ENCODE data around the gene NRP1. TPM values are rescaled to one million over a fixed set of nuclear protein-coding genes. Genes with fewer than 3 reads are reported as not detected.

Gene NRP1
- total and polyA plus RNA-seq, 9 donors, result 39.6 to 134 (median 67.2) TPM

DNA sequence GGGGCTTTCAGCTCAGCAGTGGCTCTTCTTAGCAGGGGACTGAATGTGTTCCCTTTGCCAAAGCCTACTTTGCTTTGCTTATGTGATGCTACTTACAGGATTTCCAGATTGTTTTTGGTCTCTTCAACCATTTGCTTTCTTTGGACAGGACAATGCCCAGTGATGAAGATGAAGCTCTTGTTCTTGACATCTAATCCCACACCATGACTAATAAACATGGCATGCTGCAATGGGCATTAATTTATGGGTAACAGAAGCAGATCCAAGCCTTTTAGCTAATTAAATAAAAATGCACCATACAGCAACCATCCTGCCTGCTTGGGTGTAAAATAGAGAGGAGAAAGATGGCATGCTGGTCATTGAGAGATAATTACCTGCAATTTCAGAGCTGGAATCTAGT lies 200.9 kb downstream of the NRP1 start:
- Histone ChIP-seq H3K27me3 (no peaks in the 10 kb centered on the region), H3K4me3 (no peak overlapping the region), H3K4me1 (ENCODE audit: insufficient read depth) (peaks cover 3% of the 10 kb centered on the region), H3K36me3 (no peaks in the 10 kb centered on the region), H3K27ac (no peak overlapping the region), H3K9me3 (no peaks in the 10 kb centered on the region)
- no peak for TF ChIP-seq EP300 (IDR thresholded peaks at IDR 0.05)
- no peak for TF ChIP-seq POLR2A (IDR thresholded peaks at IDR 0.05)
- no peak for TF ChIP-seq CTCF (IDR thresholded peaks at IDR 0.05)
- intact Hi-C loops (cut with DNase I), result no loop called here
- no peak for DNase-seq

DNA sequence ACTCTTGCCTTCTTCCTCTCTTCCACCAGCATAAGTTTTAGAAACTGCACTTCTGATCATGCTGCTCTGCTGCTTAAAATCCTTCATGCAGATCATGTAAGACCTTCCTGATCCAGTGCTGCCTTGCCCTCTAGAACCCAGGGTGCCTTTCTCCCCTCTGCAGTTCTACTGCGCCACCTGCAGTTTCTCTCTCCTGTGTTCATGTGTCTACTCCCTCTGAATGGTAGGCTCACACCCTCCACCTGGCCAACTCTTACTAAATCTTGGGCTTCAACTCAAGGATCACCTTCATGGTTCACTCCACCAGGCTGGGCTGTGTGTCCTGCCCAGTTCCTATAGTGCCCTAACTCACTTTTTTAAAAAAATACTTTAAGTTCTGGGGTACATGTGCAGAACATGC lies 201.8 kb downstream of the NRP1 start:
- Histone ChIP-seq H3K9me3 (no peaks in the 10 kb centered on the region), H3K27me3 (no peaks in the 10 kb centered on the region), H3K4me1 (ENCODE audit: insufficient read depth) (peaks cover 3% of the 10 kb centered on the region), H3K36me3 (no peaks in the 10 kb centered on the region), H3K4me3 (no peak overlapping the region), H3K27ac (no peak overlapping the region)
- no peak for DNase-seq
- no peak for TF ChIP-seq EP300 (IDR thresholded peaks at IDR 0.05)
- TF ChIP-seq CTCF (IDR thresholded peaks at IDR 0.05), result no peak
- 96 to 97% (median 96%) methylated on average over 1 of the region's 1 CpG for WGBS, 3 donors
- intact Hi-C loops (cut with DNase I), result no loop called here

GRCh38 chr10:33129996-33130386 lies 204.5 kb downstream of the NRP1 start:
- Histone ChIP-seq H3K27me3 (no peaks in the 10 kb centered on the region), H3K4me1 (ENCODE audit: insufficient read depth) (peaks cover 11% of the 10 kb centered on the region), H3K9me3 (no peaks in the 10 kb centered on the region), H3K4me3 (no peak overlapping the region), H3K27ac (no peak overlapping the region), H3K36me3 (no peaks in the 10 kb centered on the region)
- WGBS, 3 donors, result 85 to 94% (median 92%) methylated on average over 5 of the region's 5 CpGs
- DNase-seq, result no peak
- intact Hi-C loops (cut with DNase I), result no loop called here
- TF ChIP-seq POLR2A (IDR thresholded peaks at IDR 0.05), result no peak

GRCh38 chr10:33129141-33129995 lies 205.1 kb downstream of the NRP1 start:
- 52 to 68% (median 54%) methylated on average over 10 of the region's 10 CpGs for WGBS, 3 donors
- TF ChIP-seq POLR2A (IDR thresholded peaks at IDR 0.05) (no peak), CTCF (IDR thresholded peaks at IDR 0.05) (no peak), EP300 (IDR thresholded peaks at IDR 0.05) (no peak)
- H3K27ac ChIP-seq, result no peak overlapping the region

DNA sequence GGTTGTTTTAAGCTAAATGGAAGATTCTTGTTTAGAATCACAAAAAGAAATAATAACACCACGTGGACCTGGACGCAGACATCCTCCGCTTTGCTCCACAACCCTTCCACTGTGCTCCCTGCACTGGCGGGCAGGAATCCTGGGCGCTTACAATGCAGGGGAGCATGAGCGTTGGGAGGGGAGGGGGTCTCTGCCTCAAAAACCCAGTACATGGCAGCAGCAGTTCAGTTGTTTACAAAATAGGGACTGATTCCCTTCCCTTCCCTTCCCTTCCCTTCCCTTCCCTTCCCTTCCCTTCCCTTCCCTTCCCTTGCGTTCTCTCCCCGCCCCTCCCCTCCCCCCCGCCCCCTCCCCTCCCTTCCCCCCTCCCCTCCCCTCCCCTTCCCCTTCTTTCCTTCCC lies 206.8 kb downstream of the NRP1 start:
- WGBS, 3 donors, result 42 to 81% (median 70%) methylated on average over 8 to 9 of the region's 9 CpGs
- DNase-seq, result no peak
- Histone ChIP-seq H3K36me3 (no peaks in the 10 kb centered on the region), H3K4me1 (ENCODE audit: insufficient read depth) (peaks cover 11% of the 10 kb centered on the region), H3K4me3 (no peak overlapping the region), H3K27me3 (no peaks in the 10 kb centered on the region), H3K27ac (no peak overlapping the region), H3K9me3 (no peaks in the 10 kb centered on the region)
- intact Hi-C loops (cut with DNase I), result no loop called here
- TF ChIP-seq CTCF (IDR thresholded peaks at IDR 0.05), result no peak
- no peak for TF ChIP-seq EP300 (IDR thresholded peaks at IDR 0.05)
- no peak for TF ChIP-seq POLR2A (IDR thresholded peaks at IDR 0.05)

More at GRCh38 chr10:33129141-33129995, 205.1 kb downstream of the NRP1 start:
- H3K36me3 ChIP-seq, result no peaks in the 10 kb centered on the region
- no peaks in the 10 kb centered on the region for H3K9me3 ChIP-seq
- H3K4me3 ChIP-seq, result no peak overlapping the region
- no peak for DNase-seq
- intact Hi-C loops (cut with DNase I), result no loop called here
- H3K4me1 ChIP-seq (ENCODE audit: insufficient read depth), result peaks cover 11% of the 10 kb centered on the region
- no peaks in the 10 kb centered on the region for H3K27me3 ChIP-seq
